NCI-H345 treated with DMSO at 0.1 percent for 48 hours (cell line): Measurements from ENCODE around the gene CERCAM.

Experiments used
- DNase-seq: peaks from one replicate; lab custom pipeline; 2025; ENCODE audit not compliant: unreplicated experiment; lab: John Stamatoyannopoulos, UW

The CERCAM gene

GRCh38 chr9:128456613-128457061, 36.0 kb downstream of the CERCAM start:
- DNase-seq: peak; percentile 47

DNA sequence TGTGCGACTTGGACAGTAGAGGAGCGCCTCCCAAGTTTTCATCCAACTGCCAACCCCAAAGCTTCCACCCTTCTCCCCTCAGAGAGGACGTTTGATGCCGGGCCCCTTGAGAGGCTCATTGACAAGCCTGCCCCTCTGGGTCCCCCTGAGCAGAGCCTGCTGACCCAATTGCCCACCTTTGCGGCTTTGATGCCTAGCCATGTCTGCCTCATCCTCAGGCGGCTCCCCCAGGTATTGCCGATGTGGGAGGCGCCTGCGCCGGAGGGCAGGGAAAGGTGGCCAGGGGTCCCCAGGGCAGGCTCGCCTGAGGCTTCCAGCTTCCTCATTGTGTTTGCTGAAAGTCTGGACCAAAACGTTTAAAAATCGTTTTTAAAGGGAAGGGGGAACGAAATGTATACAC, 36.5 kb downstream of the CERCAM start:
- DNase-seq: no peak

DNA sequence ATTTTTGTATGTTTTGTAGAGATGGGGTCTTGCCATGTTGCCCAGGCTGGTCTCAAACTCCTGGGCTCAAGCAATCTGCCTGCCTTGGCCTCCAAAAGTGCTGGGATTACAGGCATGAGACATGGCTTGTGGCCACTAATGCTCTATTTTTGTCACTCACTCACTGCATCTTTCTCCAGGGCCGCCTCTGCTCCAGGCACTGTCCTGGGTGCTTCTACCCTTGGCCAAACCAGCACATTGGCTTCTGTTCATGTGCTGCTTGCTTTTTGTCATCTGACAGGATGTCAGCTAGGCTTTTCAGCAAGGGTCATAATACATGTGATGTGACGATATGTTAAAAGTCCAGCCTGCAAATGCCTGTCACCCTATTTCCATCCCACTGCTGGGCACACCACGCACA, 38.4 kb downstream of the CERCAM start:
- DNase-seq: no peak

GRCh38 chr9:128469070-128469469, 48.4 kb downstream of the CERCAM start:
- DNase-seq: no peak

GRCh38 chr9:128470560-128470959, 49.9 kb downstream of the CERCAM start:
- no peak for DNase-seq

DNA sequence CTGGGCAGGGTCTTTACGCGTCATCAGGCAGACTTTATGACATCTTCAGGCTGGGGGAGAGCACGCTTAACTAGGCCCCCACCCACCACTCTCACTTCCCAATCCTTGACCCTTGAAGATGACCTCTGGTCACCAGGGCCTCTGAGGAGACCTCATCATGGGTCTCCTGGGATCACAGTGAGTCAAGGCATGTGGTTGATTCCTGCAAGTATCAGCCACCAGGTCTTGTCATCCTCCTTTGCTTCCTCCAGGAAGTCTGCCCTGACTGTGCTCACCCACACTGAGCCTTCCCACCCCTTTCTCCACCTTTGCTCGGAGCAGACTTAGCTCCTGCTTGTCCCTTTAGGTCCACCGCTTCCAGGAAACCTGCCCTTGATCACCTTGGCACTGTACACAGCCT, 52.4 kb downstream of the CERCAM start:
- no peak for DNase-seq

DNA sequence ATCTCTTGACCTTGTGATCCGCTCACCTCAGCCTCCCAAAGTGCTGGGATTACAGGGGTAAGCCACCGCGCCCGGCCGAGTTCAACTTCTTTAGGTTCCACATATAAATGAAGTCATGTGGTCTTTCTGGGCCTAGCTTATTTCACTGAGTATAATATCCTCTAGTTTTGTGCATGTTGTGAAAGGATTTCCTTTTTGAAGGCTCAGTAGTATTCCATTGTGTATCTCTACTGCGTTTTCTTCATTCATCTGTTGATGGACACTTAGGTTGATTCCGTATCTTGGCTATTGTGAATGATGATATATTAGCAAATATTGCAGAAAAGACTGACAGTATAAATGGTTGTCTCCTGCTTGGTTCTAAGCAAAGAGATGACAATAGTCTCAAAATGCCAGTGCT, 55.2 kb downstream of the CERCAM start:
- no peak for DNase-seq

- no peak for DNase-seq
Measured at GRCh38 chr9:128479262-128479661, 58.6 kb downstream of the CERCAM start.

DNA sequence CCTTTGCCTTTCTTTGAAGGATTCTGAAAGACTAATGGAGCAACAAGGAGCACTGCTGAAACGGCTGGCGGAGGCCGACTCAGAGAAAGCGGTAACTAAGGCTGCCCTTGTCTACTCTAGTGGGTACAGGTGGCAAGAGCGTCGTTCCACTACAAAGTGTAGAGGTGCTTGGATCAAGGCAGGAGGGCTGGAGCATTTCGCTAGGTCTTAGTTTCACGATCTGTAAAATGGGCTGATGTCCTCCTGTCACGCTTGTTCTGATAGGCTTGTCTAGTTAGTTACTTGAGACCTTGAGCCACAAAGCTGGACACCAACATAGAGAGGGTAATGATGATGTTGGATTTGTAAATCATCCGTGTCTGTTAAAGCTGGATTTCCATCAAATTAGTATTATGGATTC, 60.9 kb downstream of the CERCAM start:
- no peak for DNase-seq

- no peak for DNase-seq
Measured at GRCh38 chr9:128482186-128482585, 61.5 kb downstream of the CERCAM start.

DNA sequence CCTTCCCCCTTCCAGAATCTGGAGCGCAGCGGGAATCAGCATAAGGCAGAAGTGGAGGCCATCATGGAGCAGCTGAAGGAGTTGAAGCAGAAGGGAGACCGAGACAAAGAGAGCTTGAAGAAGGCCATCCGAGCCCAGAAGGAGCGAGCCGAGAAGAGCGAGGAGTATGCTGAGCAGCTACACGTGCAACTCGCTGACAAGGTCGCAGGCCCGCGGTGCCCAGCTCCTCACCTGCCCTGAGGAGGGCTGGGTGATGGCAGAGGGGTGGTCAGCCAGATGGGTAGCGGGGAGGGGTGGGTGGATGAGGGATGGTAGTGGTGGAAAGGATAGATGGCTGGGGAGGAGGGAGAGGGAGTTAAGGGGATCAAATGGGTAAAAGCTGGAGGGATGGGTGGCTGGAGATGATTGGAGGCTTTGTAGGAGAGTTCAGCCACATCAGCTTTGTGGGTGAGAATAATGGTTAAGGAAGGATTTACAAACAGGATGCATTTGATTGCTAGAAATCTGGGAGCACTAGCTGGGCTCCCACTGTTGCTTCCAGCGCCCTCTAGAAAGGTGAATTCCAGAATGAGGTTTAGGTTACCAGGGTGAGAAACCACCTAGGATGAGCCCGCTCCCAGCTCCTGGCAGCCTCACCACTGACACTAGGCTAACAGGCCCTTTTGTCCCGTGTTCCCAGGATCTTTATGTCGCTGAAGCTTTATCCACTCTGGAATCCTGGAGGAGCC, 64.2 kb downstream of the CERCAM start:
- DNase-seq: no peak

DNA sequence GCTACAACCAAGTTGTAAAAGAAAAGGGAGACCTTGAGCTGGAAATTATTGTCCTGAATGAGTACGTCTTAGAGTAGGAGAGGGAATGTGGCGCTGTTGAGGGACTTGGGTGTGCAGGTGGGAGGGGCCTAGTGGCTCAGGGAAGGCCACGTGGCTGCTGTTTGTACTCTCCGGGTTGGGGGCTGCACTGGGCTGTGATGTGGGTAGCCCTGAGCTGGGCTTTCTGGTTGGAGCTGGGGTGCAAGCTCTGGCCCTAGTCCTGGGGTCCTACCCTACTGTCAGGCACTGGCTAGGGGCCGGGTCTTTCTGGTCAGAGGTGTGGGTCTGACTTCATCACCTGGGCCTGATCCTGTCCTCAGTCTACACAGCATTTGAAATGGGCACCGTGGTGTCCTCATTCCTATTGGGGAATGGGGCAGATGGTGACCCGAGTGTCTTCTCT, 64.8 kb downstream of the CERCAM start:
- no peak for DNase-seq

- no peak for DNase-seq
Measured at GRCh38 chr9:128486201-128486600, 65.5 kb downstream of the CERCAM start.
